SK-N-SH treated with all-trans-retinoic acid at 6 μM for 48 hours (cell line): ENCODE results near the gene METAP1D.

Experiments used
- ATAC-seq: fragments of 200-7000 bp; cut with Tn5 transposase; 3 replicates; pipeline ENCODE4 v1.9.1; 2020; ENCODE audit warnings: mild to moderate bottlenecking, moderate library complexity
- ARNTL ChIP-seq: fragments of 450-650 bp; formaldehyde crosslinking; IDR thresholded peaks from 2 replicates; pipeline ENCODE4 v1.5.0; 2020; ENCODE audit warnings: low read depth, mild to moderate bottlenecking, moderate library complexity, borderline replicate concordance
- CREB5 ChIP-seq: fragments of 250-450 bp; sonication (Bioruptor Pico); IDR thresholded peaks from 2 replicates; pipeline ENCODE4 v1.5.1; 2020; ENCODE audit warnings: low read depth, mild to moderate bottlenecking, moderate library complexity
- CSDC2 ChIP-seq: fragments of 250-450 bp; sonication (Bioruptor Pico); IDR thresholded peaks from 2 replicates; pipeline ENCODE4 v1.5.0; 2020; ENCODE audit warnings: mild to moderate bottlenecking, moderate library complexity
- CSRNP3 ChIP-seq: fragments of 250-450 bp; sonication (Bioruptor Pico); IDR thresholded peaks from 2 replicates; pipeline ENCODE4 v1.5.1; 2021; ENCODE audit warnings: mild to moderate bottlenecking, moderate library complexity
- GLIS3 ChIP-seq: fragments of 250-450 bp; sonication (Bioruptor Pico); IDR thresholded peaks from 2 replicates; pipeline ENCODE4 v1.5.0; 2020; ENCODE audit warnings: mild to moderate bottlenecking, moderate library complexity
- OSR1 ChIP-seq: fragments of 250-450 bp; sonication (Bioruptor Pico); IDR thresholded peaks from 2 replicates; pipeline ENCODE4 v1.8.0; 2022; ENCODE audit warnings: moderate library complexity, mild to moderate bottlenecking, inconsistent platforms
- POU6F1 ChIP-seq: fragments of 250-450 bp; sonication (Bioruptor Pico); IDR thresholded peaks from 2 replicates; pipeline ENCODE4 v1.8.0; 2021; ENCODE audit warnings: low read depth, mild to moderate bottlenecking, moderate library complexity, borderline replicate concordance
- PPARA ChIP-seq: fragments of 250-450 bp; sonication (Bioruptor Pico); IDR thresholded peaks from 2 replicates; pipeline ENCODE4 v1.5.0; 2020; ENCODE audit warnings: mild to moderate bottlenecking, borderline replicate concordance
- RARB ChIP-seq: fragments of 250-450 bp; sonication (Bioruptor Pico); IDR thresholded peaks from 2 replicates; pipeline ENCODE4 v1.8.0; 2021; ENCODE audit warnings: mild to moderate bottlenecking, moderate library complexity
- SNAI2 ChIP-seq: fragments of 250-450 bp; sonication (Bioruptor Pico); IDR thresholded peaks from 2 replicates; pipeline ENCODE4 v1.5.0; 2020; ENCODE audit warnings: mild to moderate bottlenecking, moderate library complexity
- TCF4 ChIP-seq: fragments of 250-450 bp; sonication (Bioruptor Pico); IDR thresholded peaks from 2 replicates; pipeline ENCODE4 v1.8.0; 2021; ENCODE audit warnings: mild to moderate bottlenecking, moderate library complexity, borderline replicate concordance
- TOX ChIP-seq: fragments of 250-450 bp; sonication (Bioruptor Pico); IDR thresholded peaks from 2 replicates; pipeline ENCODE4 v1.8.0; 2021; ENCODE audit warnings: mild to moderate bottlenecking, moderate library complexity, borderline replicate concordance
- TSHZ2 ChIP-seq: fragments of 250-450 bp; sonication (Bioruptor Pico); IDR thresholded peaks from 2 replicates; pipeline ENCODE4 v1.5.0; 2020; ENCODE audit warnings: mild to moderate bottlenecking, moderate library complexity
- ZC3H10 ChIP-seq: fragments of 250-450 bp; sonication (Bioruptor Pico); IDR thresholded peaks from 2 replicates; pipeline ENCODE4 v1.5.1; 2021; ENCODE audit warnings: mild to moderate bottlenecking, moderate library complexity
- ZFP3 ChIP-seq: fragments of 250-450 bp; sonication (Bioruptor Pico); IDR thresholded peaks from 2 replicates; pipeline ENCODE4 v1.5.0; 2020; ENCODE audit warnings: mild to moderate bottlenecking, moderate library complexity
- ZFP30 ChIP-seq: fragments of 450-650 bp; formaldehyde crosslinking; IDR thresholded peaks from 2 replicates; pipeline ENCODE4 v1.5.0; 2022; ENCODE audit warnings: mild to moderate bottlenecking, moderate library complexity
- ZNF565 ChIP-seq: fragments of 450-650 bp; formaldehyde crosslinking; conservative IDR thresholded peaks from 2 replicates; pipeline ENCODE4 v1.5.0; 2020; ENCODE audit warnings: low read depth, mild to moderate bottlenecking, moderate library complexity
- ZNF70 ChIP-seq: fragments of 450-650 bp; formaldehyde crosslinking; IDR thresholded peaks from 2 replicates; pipeline ENCODE4 v1.5.0; 2020; ENCODE audit warnings: mild to moderate bottlenecking, moderate library complexity
- ZNF8 ChIP-seq: fragments of 450-650 bp; formaldehyde crosslinking; IDR thresholded peaks from 2 replicates; pipeline ENCODE4 v1.5.0; 2020; ENCODE audit warnings: mild to moderate bottlenecking, moderate library complexity

METAP1D gene

GRCh38 chr2:172039011-172039704 is 39.4 kb downstream of the METAP1D start:
- TF ChIP-seq ARNTL (CRISPR knock-in tag) = no peak
- TF ChIP-seq OSR1 (CRISPR knock-in tag) = no peak
- TF ChIP-seq ZNF70 (CRISPR knock-in tag) = no peak
- no peak for TF ChIP-seq TOX
- no peak for TF ChIP-seq ZC3H10 (CRISPR knock-in tag)
- no peak for TF ChIP-seq PPARA (CRISPR knock-in tag)
- no peak for TF ChIP-seq ZFP30 (CRISPR knock-in tag)
- TF ChIP-seq CSRNP3 (CRISPR knock-in tag) = no peak
- no peak for TF ChIP-seq TSHZ2 (CRISPR knock-in tag)
- TF ChIP-seq TCF4 (CRISPR knock-in tag) = no peak
- ATAC-seq = no peak

- no peak for ATAC-seq
- TF ChIP-seq RARB (CRISPR knock-in tag) (no peak), TCF4 (CRISPR knock-in tag) (no peak), GLIS3 (CRISPR knock-in tag) (no peak), CREB5 (CRISPR knock-in tag) (no peak), SNAI2 (no peak), ARNTL (CRISPR knock-in tag) (no peak), ZNF70 (CRISPR knock-in tag) (no peak), PPARA (CRISPR knock-in tag) (no peak), OSR1 (CRISPR knock-in tag) (no peak), ZNF565 (CRISPR knock-in tag) (no peak), CSRNP3 (CRISPR knock-in tag) (no peak), TSHZ2 (CRISPR knock-in tag) (no peak), POU6F1 (CRISPR knock-in tag) (no peak), ZNF8 (CRISPR knock-in tag) (no peak), ZC3H10 (CRISPR knock-in tag) (no peak), CSDC2 (CRISPR knock-in tag) (no peak), ZFP3 (CRISPR knock-in tag) (no peak), TOX (no peak), ZFP30 (CRISPR knock-in tag) (no peak)
- TF ChIP-seq, all 23 proteins: peak for 0
Observed at GRCh38 chr2:172040311-172040710, 40.6 kb downstream of the METAP1D start.
